Muscle of leg (tissue), 16 donors: ENCODE data around the gene ART4. TPM values are rescaled to one million over a fixed set of nuclear protein-coding genes. Genes with fewer than 3 reads are reported as not detected.

Experiments
- DNase-seq: peaks from one replicate; pipeline ENCODE4 v3.0.0; 2013
- H3K27ac ChIP-seq: one replicate; pipeline ENCODE4 v1.5.1; 2013; ENCODE audit warnings: mild to moderate bottlenecking, low read length, control low read depth
- H3K27me3 ChIP-seq: one replicate; pipeline ENCODE4 v1.6.1; 2013; ENCODE audit warnings: low read length; ENCODE audit not compliant: control insufficient read depth, insufficient read depth
- H3K36me3 ChIP-seq: one replicate; pipeline ENCODE4 v1.6.1; 2013; ENCODE audit warnings: low read length; ENCODE audit not compliant: control insufficient read depth, insufficient read depth
- H3K4me1 ChIP-seq: one replicate; pipeline ENCODE4 v1.6.1; 2013; ENCODE audit warnings: low read length; ENCODE audit not compliant: control insufficient read depth, insufficient read depth
- H3K4me3 ChIP-seq: one replicate; pipeline ENCODE4 v1.5.1; 2013; ENCODE audit warnings: low read length, control low read depth
- H3K9me3 ChIP-seq: replicated peaks from 2 replicates; pipeline ENCODE4 v1.6.1; 2013; ENCODE audit warnings: low read depth, low read length; ENCODE audit not compliant: control insufficient read depth
- WGBS: methylation state at CpG from one replicate; pipeline ENCODE4 v1.1.5; 2013; ENCODE audit warnings: missing lambda C conversion rate; ENCODE audit not compliant: insufficient coverage; 5-methylcytosine and 5-hydroxymethylcytosine counted together
- long read RNA-seq, 11 donors: transcript quantifications; one replicate each; lab custom pipeline, GENCODE V29; 2026
- polyA plus RNA-seq, 8 donors: library from polyadenylated mRNA; unstranded; fragments of 120-200 nt; gene quantifications; one replicate each; pipeline versions ENCODE4 v1.2.1 to v1.2.3, GENCODE V29; 2013; ENCODE audit warnings: inconsistent platforms in 1 of 8, low replicate concordance in 1 of 8; ENCODE audit not compliant: insufficient read length in 8 of 8, insufficient read depth in 1 of 8
- total RNA-seq: library from RNA; stranded (reverse); fragments of 120-200 nt; gene quantifications from one replicate; pipeline ENCODE4 v1.2.4, GENCODE V29; 2013

ART4 gene
- total RNA-seq: 0.09 TPM
- polyA plus RNA-seq: under 1 TPM; 0.05 to 0.51 (median 0.13) TPM
- long read RNA-seq, donor 1: 0 reads
- long read RNA-seq, donor 2: 0 reads
- long read RNA-seq, donor 3: 0 reads
- long read RNA-seq, donor 4: 0 reads
- long read RNA-seq, donor 5: 0 reads
- long read RNA-seq, donor 6, full-length matches to known transcripts: 1 of 1 reads
- long read RNA-seq, donor 6, partial matches to known transcripts: 0 of 1 reads
- long read RNA-seq, donor 6, other reads (novel, unspliced or antisense): 0 of 1 reads
- long read RNA-seq, donor 7: 0 reads
- long read RNA-seq, donor 8: 0 reads
- long read RNA-seq, donor 9: 0 reads
- long read RNA-seq, donor 10: 0 reads
- long read RNA-seq, donor 11: 0 reads

DNA sequence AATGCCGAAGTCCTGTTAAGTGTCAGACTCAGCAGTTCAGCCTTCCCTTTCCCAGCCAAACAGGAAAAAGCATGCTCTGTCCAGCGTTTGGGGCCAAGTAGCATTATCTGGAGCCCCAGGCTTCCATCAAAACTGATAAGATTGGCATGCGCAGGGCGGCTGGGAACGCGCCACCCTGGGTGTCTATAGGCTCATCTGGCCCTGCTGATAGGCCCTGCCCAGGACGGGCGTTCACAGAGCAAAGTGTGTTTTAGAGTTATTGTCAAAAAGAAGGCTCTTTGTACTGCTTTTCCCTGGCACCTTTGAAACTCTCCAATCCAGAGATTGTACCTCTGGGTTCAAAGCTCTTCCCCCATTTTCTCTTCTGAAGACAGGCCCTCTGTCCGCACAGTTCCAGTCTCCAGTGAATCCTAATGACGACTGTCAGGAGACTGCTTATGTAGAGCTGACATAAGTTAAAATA lies at the start of gene ART4:
Gene ART4 (minus strand): TSS at position 102 of the 463 bp plus-strand sequence. CDS start 413 bp downstream, outside the sequence.
- Histone ChIP-seq H3K27ac (no peak within 1 kb of the TSS), H3K36me3 (no peaks in the 10 kb centered on the region), H3K4me3 (no peak within 1 kb of the TSS), H3K27me3 (no peaks in the 10 kb centered on the region), H3K9me3 (no peaks in the 10 kb centered on the region), H3K4me1 (peaks cover 4% of the 10 kb centered on the region)
- WGBS: 79% methylated on average over 6 of the region's 10 CpGs
- no peak for DNase-seq

DNA sequence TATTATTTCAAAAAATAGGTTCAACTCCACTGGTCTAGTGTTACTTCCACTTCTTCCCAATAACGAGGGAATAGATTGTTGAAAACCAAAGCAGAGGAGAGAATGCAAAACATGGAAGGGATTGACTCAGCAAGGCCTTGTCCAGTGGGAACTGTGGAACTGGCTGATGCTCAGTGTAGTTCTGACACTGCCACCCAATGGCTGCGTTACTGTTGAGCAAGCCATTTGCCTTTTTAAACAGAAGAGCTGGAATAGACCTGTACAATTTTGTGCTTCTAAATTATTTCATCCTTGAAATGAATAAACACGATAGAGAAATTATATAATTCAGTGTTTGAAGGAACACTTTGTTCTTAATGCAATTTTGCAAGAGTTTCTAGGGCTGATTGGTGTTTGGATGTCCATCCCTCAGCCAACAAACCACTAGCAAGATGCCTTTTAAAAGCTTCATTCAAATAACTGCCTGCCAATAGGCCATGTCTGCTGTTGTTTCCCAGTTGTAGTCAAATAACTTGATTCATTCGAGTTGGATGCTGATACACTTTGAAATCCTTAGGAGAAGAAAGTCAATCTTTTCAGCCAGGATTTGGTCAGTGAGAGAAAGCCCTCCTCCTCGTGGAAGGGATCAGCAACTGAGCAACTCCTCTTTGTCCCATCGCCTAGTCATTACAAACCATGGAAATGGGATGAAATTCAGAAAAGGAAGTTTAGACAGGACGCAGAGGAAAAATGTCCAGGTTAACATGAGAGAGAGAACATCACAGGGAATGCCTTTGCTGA lies 49.6 kb upstream of the ART4 start:
- no peaks in the 10 kb centered on the region for H3K36me3 ChIP-seq
- no CpG with 5 or more reads among the region's 7 CpGs for WGBS
- H3K4me3 ChIP-seq: no peak overlapping the region
- H3K27me3 ChIP-seq: no peaks in the 10 kb centered on the region
- H3K4me1 ChIP-seq: peaks cover 8% of the 10 kb centered on the region
- H3K9me3 ChIP-seq: no peaks in the 10 kb centered on the region
- H3K27ac ChIP-seq: peak overlapping the region; percentile 65
- DNase-seq: peak; percentile 93

GRCh38 chr12:14890701-14891100 lies 47.4 kb upstream of the ART4 start:
- no peak for DNase-seq
- Histone ChIP-seq H3K4me3 (no peak overlapping the region), H3K9me3 (no peaks in the 10 kb centered on the region), H3K36me3 (no peaks in the 10 kb centered on the region), H3K4me1 (peaks cover 13% of the 10 kb centered on the region), H3K27ac (no peak overlapping the region), H3K27me3 (no peaks in the 10 kb centered on the region)
- WGBS: no CpG with 5 or more reads among the region's 5 CpGs

GRCh38 chr12:14886271-14886670 lies 42.9 kb upstream of the ART4 start:
- WGBS: 78% methylated on average over 3 of the region's 6 CpGs
- Histone ChIP-seq H3K4me3 (no peak overlapping the region), H3K4me1 (peaks cover 15% of the 10 kb centered on the region), H3K36me3 (no peaks in the 10 kb centered on the region), H3K27me3 (no peaks in the 10 kb centered on the region), H3K9me3 (no peaks in the 10 kb centered on the region), H3K27ac (peak overlapping the region; percentile 91)
- peak; percentile 45 for DNase-seq

DNA sequence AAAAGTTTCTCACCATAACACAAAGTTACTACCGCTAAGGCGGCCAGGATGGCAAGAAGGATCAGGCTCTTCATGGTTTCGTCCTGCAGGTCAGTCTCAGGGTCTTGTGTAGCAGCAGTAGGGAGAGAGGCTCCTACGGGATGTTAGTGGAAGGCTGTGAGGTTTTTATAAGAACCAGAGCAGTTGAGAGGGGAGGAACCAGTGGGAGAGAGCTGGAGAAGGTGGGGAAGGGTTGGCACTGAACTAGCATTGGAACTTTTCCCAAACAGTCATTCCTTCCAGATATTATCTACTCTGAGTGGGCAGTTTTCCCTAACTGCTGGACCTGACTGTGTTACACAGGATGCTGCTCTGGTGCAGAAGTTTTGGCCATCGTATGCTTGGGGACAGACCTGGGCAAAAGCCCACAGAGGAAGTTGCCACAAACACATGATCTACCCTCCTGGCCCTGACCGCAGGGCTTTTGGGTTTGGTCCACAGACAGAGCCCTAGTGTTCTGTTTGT lies 42.4 kb upstream of the ART4 start, which contains the start of gene MGP:
Gene MGP (minus strand): TSS at position 137 of the 504 bp plus-strand sequence. CDS start 63 bp downstream, at position 74.
- 29% methylated on average over 3 of the region's 6 CpGs for WGBS
- peak; percentile 95 for DNase-seq
- Histone ChIP-seq H3K9me3 (no peaks in the 10 kb centered on the region), H3K36me3 (no peaks in the 10 kb centered on the region), H3K4me3 (peak within 1 kb of the TSS; percentile 37), H3K27ac (peak within 1 kb of the TSS; percentile 91), H3K27me3 (no peaks in the 10 kb centered on the region), H3K4me1 (peaks cover 15% of the 10 kb centered on the region)

DNA sequence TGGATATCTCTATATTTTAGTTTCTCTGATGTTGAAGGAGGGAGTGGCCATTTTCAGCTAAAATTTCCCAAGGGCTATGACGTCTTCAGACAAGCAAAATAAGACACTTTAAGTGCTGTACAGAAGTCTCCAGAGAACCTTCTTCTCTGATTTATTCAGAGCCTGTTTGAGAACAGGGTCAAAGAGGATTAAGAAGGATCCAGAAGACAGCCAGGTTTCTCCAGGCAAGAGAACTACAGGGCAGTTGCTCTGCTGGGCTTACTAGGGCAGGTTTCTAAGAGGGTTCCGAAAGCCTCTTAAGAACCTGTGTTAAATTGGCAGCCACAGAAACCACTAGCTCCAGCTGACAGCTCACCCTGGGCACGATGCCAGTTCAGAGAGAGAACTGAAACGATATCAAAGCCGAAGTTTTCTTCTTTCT lies 41.1 kb upstream of the ART4 start:
- no CpG with 5 or more reads among the region's 5 CpGs for WGBS
- H3K4me1 ChIP-seq: peaks cover 15% of the 10 kb centered on the region
- no peaks in the 10 kb centered on the region for H3K27me3 ChIP-seq
- peak; percentile 97 for DNase-seq
- H3K9me3 ChIP-seq: no peaks in the 10 kb centered on the region
- H3K36me3 ChIP-seq: no peaks in the 10 kb centered on the region
- peak overlapping the region; percentile 91 for H3K27ac ChIP-seq
- peak overlapping the region; percentile 37 for H3K4me3 ChIP-seq

DNA sequence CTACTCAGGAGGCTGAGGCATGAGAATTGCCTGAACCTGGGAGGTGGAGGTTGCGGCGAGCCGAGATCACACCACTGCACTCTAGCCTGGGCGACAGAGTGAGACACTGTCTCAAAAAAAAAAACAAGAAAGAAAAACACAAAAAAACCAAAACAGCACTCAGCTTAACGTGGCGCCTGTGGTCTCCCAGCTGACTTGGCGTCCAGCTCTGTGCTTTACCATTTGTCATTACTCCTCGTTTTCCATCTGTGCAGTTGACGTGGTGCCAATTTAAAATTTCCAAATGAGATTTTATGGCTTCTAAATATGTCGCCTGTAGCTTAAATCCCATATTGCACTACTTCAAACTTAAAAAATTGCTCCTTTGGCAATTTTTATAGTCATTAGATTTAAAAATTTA lies 40.4 kb upstream of the ART4 start:
- Histone ChIP-seq H3K9me3 (no peaks in the 10 kb centered on the region), H3K36me3 (no peaks in the 10 kb centered on the region), H3K27me3 (no peaks in the 10 kb centered on the region), H3K27ac (peak overlapping the region; percentile 91), H3K4me3 (no peak overlapping the region), H3K4me1 (peaks cover 15% of the 10 kb centered on the region)
- WGBS: 27% methylated on average over 4 of the region's 10 CpGs
- peak; percentile 98 for DNase-seq

- no peak for DNase-seq
- no CpG with 5 or more reads among the region's 6 CpGs for WGBS
- H3K4me3 ChIP-seq: no peak overlapping the region
- H3K36me3 ChIP-seq: no peaks in the 10 kb centered on the region
- H3K27me3 ChIP-seq: no peaks in the 10 kb centered on the region
- H3K9me3 ChIP-seq: no peaks in the 10 kb centered on the region
- H3K4me1 ChIP-seq: peaks cover 9% of the 10 kb centered on the region
- no peak overlapping the region for H3K27ac ChIP-seq
Measured at GRCh38 chr12:14880890-14881453, 37.6 kb upstream of the ART4 start.

GRCh38 chr12:14879222-14879933 lies 36.1 kb upstream of the ART4 start:
- no peak for DNase-seq
- Histone ChIP-seq H3K27me3 (no peaks in the 10 kb centered on the region), H3K4me3 (no peak overlapping the region), H3K9me3 (no peaks in the 10 kb centered on the region), H3K27ac (no peak overlapping the region), H3K4me1 (peaks cover under 1% of the 10 kb centered on the region), H3K36me3 (no peaks in the 10 kb centered on the region)
- 76% methylated on average over 6 of the region's 8 CpGs for WGBS
